G401.6 (cell line): ENCODE data around the gene SMIM5.

ENCODE experiments used
- FAIRE-seq: peaks from 2 replicates; lab custom pipeline; 2012; peaks lifted over from hg19 to GRCh38; lab: Jason Lieb, UNC

Gene SMIM5

GRCh38 chr17:75640556-75641119 lies 7.4 kb downstream of the SMIM5 start:
- FAIRE-seq, result no peak

GRCh38 chr17:75641343-75641742 lies 8.1 kb downstream of the SMIM5 start:
- no peak for FAIRE-seq

GRCh38 chr17:75642182-75642783 lies 9.0 kb downstream of the SMIM5 start:
- FAIRE-seq, result no peak

DNA sequence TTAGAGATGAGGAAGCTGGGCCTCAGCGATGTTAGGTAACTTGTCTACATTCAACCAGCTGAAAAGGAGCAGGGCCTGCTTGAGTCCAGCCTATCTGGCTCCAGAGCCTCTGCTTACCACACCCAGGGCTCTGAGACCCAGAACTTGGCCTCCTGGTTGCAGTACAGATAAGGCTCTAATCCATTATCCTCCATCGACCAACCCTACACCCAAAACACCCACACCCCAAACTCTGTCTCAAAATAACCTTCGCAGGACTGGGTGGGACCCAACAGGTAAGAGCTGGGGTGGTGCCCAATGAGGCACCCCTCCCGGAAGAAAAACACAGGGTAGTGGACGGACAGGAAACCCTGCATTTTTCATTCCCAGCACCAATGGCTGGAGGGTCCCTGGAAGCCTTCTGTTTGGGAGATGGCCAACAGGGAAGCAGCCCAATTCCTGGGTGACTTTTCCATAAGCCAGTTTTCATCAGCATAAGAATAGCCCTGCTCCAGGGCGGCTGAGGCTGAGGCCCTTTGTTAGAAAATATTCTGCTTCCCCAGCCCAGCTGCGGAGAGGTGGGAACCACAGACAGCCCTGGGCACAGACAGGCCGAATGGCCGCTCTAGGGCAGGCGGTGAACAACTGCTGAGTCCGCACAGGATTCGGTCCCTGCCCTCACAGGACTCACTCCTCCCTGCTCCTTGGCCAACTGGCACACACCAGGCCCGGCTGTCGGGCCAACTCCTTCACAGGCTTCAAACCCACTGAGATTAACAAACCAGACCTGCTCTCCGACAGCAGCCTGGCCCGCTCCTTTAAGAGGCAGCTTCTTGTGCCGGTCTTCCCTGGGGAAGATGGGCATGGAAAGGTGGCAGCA lies 9.8 kb downstream of the SMIM5 start:
- FAIRE-seq, result no peak

GRCh38 chr17:75643643-75644017 lies 10.4 kb downstream of the SMIM5 start:
- FAIRE-seq, result no peak

GRCh38 chr17:75645501-75645888 lies 12.3 kb downstream of the SMIM5 start:
- no peak for FAIRE-seq

DNA sequence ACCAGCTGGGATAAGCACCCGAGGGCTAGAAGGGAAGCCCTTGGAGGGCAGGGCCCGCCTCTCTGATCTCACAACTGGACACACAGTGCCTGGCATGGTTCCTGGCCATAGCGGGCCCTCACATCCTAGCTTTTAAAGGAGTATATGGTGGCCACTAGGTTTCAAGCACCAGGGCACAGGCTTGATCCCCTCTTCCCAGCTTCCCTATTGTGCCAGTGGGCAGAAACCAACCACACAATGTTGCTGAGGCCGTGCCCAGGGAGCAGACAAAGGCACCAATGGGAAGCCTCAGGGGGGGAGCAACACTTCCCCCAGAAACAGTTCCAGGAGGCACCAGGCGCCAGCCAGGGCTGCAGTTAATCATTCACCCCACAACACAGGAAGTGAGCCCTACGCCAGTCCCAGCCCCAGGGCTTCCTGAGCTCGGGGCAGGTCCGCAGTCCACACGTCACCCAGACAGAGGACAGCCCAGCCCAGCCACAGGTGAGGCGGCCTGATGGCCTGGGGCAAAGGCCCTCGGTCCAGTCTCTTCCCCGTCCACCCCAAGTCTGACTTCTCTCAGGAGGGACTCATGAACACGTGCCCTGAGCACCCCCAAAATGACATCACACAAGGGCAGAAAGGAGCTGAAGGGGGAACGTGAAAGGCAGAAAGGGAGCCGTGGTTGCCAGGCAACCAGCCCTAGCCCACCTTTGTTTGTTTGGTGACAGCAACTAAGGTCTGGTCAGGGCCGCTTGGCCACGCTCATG lies 12.8 kb downstream of the SMIM5 start:
- FAIRE-seq, result no peak

DNA sequence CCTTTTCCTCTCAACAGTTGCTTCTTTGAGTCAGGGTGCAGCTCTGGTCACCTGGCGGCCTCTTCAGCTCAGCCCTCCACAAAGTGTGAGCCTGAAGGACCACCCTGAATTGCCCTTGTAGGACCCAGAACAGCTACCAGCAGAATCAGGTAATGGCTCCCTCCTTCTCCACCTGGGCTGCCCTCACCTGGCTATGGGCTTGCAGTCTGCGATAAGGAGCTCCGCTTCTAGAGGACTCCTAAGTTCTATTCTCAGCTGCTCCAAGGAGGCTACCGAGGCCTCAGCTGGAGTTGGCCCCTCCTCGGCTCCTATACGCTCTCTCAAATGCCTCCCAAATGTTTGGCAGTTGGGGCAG lies 13.4 kb downstream of the SMIM5 start:
- FAIRE-seq, result no peak

- FAIRE-seq, result no peak
Measured at GRCh38 chr17:75647061-75647460, 13.8 kb downstream of the SMIM5 start.

DNA sequence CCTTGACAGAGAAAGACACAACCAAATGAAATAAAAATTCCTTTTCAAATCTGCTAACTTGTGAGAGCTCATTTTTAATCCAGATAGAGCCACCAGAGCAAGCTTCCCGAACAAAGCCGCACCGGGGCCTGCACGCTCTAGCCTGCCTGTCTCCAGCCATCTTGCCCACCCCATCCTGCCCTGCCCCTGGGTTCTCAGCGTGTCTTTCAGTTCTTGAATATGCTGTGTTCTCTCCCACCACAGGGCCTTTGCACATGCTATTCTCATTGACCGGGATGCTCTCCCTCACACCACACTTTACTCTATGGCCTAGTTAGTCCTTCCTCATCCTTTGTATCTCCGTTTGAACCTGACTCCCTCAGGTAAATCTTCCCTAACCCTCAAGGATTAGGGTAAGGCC lies 14.7 kb downstream of the SMIM5 start:
- FAIRE-seq, result no peak

DNA sequence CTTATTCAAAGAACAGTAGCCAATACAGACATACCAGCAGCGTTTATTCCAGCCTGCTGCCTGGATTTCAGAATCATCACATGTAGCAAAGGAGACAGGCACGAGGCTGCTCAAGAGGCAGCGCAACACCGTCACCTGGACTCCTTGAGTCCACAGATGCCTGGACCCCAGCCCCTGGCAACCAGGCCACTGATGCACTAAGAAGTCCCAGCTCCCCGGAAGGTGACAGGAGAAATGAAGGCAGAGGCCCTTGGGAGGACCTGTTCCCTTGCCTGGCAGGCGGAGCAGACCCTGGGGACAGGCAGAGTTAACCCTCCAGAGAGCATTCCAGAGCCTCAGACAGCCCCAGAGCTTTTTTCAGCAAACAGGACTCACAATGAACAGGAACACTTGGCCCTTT lies 16.5 kb downstream of the SMIM5 start:
- no peak for FAIRE-seq

DNA sequence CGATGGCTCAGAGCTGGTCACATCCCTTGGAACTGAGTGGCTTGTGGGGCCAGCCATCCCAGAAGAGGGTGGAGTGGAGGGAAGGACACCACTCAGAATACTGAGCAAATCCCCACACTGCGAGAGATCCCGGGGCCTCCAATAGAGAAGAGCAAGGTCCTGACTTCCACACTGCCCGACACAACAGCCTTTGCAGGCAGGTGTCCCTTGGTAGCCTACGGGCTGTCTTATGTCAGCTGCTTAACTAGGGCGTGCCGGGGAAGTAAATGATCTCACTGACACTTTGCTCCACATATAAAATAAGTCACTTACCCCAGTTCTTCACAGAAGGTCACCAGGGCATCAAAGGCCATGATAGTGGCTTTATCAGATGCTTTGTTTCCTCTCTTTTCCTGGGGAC lies 17.6 kb downstream of the SMIM5 start:
- FAIRE-seq, result no peak

GRCh38 chr17:75652341-75652740 lies 19.1 kb downstream of the SMIM5 start:
- no peak for FAIRE-seq

DNA sequence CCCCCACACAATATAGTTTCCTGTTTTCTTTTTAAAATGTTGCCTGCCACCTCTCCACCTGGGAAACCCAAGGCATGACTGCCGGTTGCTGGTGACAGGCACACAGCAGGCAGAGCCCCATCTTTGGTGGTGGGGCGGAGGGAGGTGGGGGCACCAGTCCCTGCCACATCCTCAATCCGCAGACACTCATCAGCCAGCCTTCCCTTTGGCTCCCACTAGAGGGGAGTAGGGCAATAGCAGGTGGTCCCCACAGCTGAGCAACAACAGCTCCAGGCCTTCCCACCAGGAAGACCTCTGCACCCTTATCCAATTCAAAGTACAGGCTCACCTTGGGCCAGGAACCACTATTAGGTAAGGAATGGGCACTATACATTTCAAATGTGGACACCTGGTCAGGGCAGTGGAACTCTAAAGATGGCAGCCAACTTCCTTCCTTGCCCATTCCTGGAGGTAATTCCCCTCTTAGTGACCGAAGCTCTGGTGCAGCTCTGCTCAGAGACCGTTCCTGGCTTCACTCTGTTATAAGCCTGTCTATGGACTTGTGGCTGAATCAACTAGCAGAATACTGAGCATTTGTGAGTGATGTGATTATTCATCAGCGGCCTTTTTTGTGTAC lies 19.8 kb downstream of the SMIM5 start:
- no peak for FAIRE-seq

DNA sequence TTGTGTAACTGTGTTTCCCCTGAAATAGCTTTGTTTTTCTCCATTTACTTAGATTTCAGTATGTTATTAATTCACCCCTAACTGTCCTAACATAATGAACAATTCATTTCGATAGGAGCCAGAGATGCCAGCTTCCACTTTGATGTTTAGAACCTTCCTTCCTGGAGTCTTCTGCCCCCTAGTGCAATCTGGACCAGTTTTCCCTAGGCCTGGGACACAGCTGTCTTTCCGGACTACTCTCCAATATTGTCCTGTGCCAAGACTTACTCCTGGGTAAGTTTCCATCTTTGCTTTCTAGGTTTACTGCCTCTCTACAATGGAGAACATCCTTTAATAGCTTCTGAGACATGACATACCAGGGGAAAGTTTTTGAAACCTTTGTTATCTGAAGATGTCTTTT lies 20.9 kb downstream of the SMIM5 start:
- no peak for FAIRE-seq

DNA sequence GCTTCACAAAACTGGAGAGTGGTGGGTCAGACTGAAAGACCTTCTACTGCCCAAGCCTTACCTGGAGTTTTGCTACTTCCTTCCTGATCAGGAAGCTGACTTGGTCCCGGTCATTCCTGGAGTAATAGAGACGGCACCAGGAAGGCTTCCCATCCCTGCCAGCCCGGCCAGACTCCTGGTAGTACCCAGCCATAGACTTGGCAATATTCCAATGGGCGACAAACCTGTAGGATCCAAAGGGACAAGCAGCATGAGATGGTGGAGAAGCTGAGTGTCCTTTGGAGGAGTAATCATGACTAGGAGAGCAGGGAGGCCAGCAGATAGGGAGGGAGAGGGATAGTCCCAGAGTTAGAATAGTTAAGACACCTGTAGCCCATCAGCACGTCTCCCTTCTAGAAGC lies 25.0 kb downstream of the SMIM5 start:
- FAIRE-seq, result no peak

GRCh38 chr17:75661531-75661930 lies 28.3 kb downstream of the SMIM5 start:
- no peak for FAIRE-seq

GRCh38 chr17:75662511-75662910 lies 29.3 kb downstream of the SMIM5 start:
- no peak for FAIRE-seq

GRCh38 chr17:75664099-75664549 lies 30.9 kb downstream of the SMIM5 start:
- FAIRE-seq, result no peak

GRCh38 chr17:75665981-75666380 lies 32.7 kb downstream of the SMIM5 start:
- no peak for FAIRE-seq

GRCh38 chr17:75666959-75667790 lies 33.9 kb downstream of the SMIM5 start, which contains the start of the genes RECQL5 and SAP30BP:
TSS of gene RECQL5 (minus strand) at chr17:75667154. CDS start at chr17:75666557, 597 bp downstream.
TSS of gene SAP30BP (plus strand) at chr17:75667338. CDS start at chr17:75667373, 35 bp downstream.
- peak; percentile 97 for FAIRE-seq
